Measurements from ENCODE around the gene NGF. TPM values are rescaled to one million over a fixed set of nuclear protein-coding genes. Genes with fewer than 3 reads are reported as not detected.
"Not testable (repeated sequence)": the region's sequence is repeated elsewhere in the genome, so short reads cannot be mapped to it uniquely, and the experiment has no call there.

NGF gene
- total RNA-seq, 1 donor from 2014 or later: not detected

- no peaks in the 10 kb centered on the region for H3K36me3 Mint-ChIP-seq (ENCODE audit: low read depth)
- no peaks in the 10 kb centered on the region for H3K4me1 Mint-ChIP-seq (ENCODE audit: low read depth)
- intact Hi-C loops (cut with micrococcal nuclease): no loop called here
- H3K4me3 Mint-ChIP-seq (ENCODE audit: low read depth): no peak overlapping the region
- DNase-seq (ENCODE audit: low spot score): no peak
- H3K27ac Mint-ChIP-seq: no peak overlapping the region
- H3K9me3 Mint-ChIP-seq: no peaks in the 10 kb centered on the region
- no peaks in the 10 kb centered on the region for H3K27me3 Mint-ChIP-seq (ENCODE audit: low read depth)
These were observed 25.3 kb downstream of the NGF start for GRCh38 chr1:115312742-115313141.

DNA sequence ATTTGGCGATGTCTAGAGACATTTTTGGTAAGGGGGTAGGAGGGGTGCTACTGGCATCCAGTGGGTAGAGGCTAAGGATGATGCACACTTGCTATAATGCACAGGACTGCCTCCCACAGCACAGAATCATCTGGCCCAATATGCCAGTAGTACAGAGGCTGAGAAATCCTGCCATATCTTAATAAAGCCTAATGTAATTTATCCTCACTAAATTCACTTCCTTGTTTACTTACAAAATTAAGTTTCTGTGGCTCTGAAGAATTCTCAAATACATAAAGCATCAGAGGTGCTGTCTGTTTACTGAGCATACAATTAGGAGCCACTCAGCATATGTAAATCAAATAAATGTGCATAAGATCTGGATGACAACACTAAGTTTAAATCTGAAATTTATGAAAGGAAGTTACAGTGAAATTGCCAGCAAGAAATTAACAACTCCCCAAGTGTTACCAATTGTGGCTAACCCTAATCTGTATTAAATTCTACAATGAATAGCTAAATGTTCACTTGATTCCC, 26.5 kb downstream of the NGF start:
- H3K9me3 Mint-ChIP-seq: no peaks in the 10 kb centered on the region
- DNase-seq (ENCODE audit: low spot score): no peak
- no peaks in the 10 kb centered on the region for H3K36me3 Mint-ChIP-seq (ENCODE audit: low read depth)
- H3K27ac Mint-ChIP-seq: no peak overlapping the region
- H3K4me1 Mint-ChIP-seq (ENCODE audit: low read depth): no peaks in the 10 kb centered on the region
- no peaks in the 10 kb centered on the region for H3K27me3 Mint-ChIP-seq (ENCODE audit: low read depth)
- intact Hi-C loops (cut with micrococcal nuclease): no loop called here
- H3K4me3 Mint-ChIP-seq (ENCODE audit: low read depth): no peak overlapping the region

- DNase-seq (ENCODE audit: low spot score): no peak
- Mint-ChIP-seq H3K36me3 (ENCODE audit: low read depth) (no peaks in the 10 kb centered on the region), H3K4me1 (ENCODE audit: low read depth) (no peaks in the 10 kb centered on the region), H3K27ac (no peak overlapping the region), H3K4me3 (ENCODE audit: low read depth) (no peak overlapping the region), H3K9me3 (no peaks in the 10 kb centered on the region), H3K27me3 (ENCODE audit: low read depth) (no peaks in the 10 kb centered on the region)
- intact Hi-C loops (cut with micrococcal nuclease): no loop called here
These were observed 27.2 kb downstream of the NGF start for GRCh38 chr1:115310581-115311473.

- H3K9me3 Mint-ChIP-seq; H3K4me3 Mint-ChIP-seq (ENCODE audit: low read depth); H3K27me3 Mint-ChIP-seq (ENCODE audit: low read depth); DNase-seq (ENCODE audit: low spot score); H3K27ac Mint-ChIP-seq; H3K36me3 Mint-ChIP-seq (ENCODE audit: low read depth); H3K4me1 Mint-ChIP-seq (ENCODE audit: low read depth); intact Hi-C loops (cut with micrococcal nuclease): not testable (repeated sequence)
These were observed 28.5 kb downstream of the NGF start for GRCh38 chr1:115309504-115309903.

GRCh38 chr1:115308969-115309368, 29.1 kb downstream of the NGF start:
- H3K9me3 Mint-ChIP-seq: no peaks in the 10 kb centered on the region
- H3K27me3 Mint-ChIP-seq (ENCODE audit: low read depth): no peaks in the 10 kb centered on the region
- no peaks in the 10 kb centered on the region for H3K36me3 Mint-ChIP-seq (ENCODE audit: low read depth)
- DNase-seq (ENCODE audit: low spot score): no peak
- H3K27ac Mint-ChIP-seq: no peak overlapping the region
- no peak overlapping the region for H3K4me3 Mint-ChIP-seq (ENCODE audit: low read depth)
- intact Hi-C loops (cut with micrococcal nuclease): no loop called here
- no peaks in the 10 kb centered on the region for H3K4me1 Mint-ChIP-seq (ENCODE audit: low read depth)

GRCh38 chr1:115307661-115308060, 30.4 kb downstream of the NGF start:
- intact Hi-C loops (cut with micrococcal nuclease): no loop called here
- Mint-ChIP-seq H3K27ac (no peak overlapping the region), H3K4me3 (ENCODE audit: low read depth) (no peak overlapping the region), H3K4me1 (ENCODE audit: low read depth) (no peaks in the 10 kb centered on the region), H3K9me3 (no peaks in the 10 kb centered on the region), H3K36me3 (ENCODE audit: low read depth) (no peaks in the 10 kb centered on the region), H3K27me3 (ENCODE audit: low read depth) (no peaks in the 10 kb centered on the region)
- no peak for DNase-seq (ENCODE audit: low spot score)

DNA sequence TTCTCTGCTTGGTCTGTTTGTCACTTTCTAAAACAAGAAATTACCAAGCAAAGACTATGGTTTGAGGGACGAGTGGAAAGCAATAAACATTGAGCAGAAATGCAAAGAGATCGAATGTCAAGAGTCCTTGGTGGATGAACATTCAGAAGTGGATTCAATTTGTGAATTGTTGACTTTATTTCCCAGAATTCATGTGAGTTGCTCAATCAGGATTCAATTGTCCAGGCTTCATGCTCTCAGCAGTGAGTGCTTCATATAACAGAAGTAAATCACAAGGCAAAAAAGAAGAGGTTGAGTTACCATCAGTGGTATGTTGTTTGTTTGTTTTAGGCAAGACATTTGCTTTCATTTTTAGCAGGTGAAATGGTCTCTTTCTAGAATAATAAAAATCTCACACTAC, 31.9 kb downstream of the NGF start:
- intact Hi-C loops (cut with micrococcal nuclease): no loop called here
- Mint-ChIP-seq H3K4me1 (ENCODE audit: low read depth) (no peaks in the 10 kb centered on the region), H3K36me3 (ENCODE audit: low read depth) (no peaks in the 10 kb centered on the region), H3K27me3 (ENCODE audit: low read depth) (no peaks in the 10 kb centered on the region), H3K4me3 (ENCODE audit: low read depth) (no peak overlapping the region), H3K27ac (no peak overlapping the region), H3K9me3 (no peaks in the 10 kb centered on the region)
- no peak for DNase-seq (ENCODE audit: low spot score)

- DNase-seq (ENCODE audit: low spot score): no peak
- H3K4me1 Mint-ChIP-seq (ENCODE audit: low read depth): no peaks in the 10 kb centered on the region
- H3K36me3 Mint-ChIP-seq (ENCODE audit: low read depth): no peaks in the 10 kb centered on the region
- H3K9me3 Mint-ChIP-seq: no peaks in the 10 kb centered on the region
- no peak overlapping the region for H3K27ac Mint-ChIP-seq
- no peak overlapping the region for H3K4me3 Mint-ChIP-seq (ENCODE audit: low read depth)
- intact Hi-C loops (cut with micrococcal nuclease): no loop called here
- no peaks in the 10 kb centered on the region for H3K27me3 Mint-ChIP-seq (ENCODE audit: low read depth)
These were observed 34.7 kb downstream of the NGF start for GRCh38 chr1:115303364-115303763.

DNA sequence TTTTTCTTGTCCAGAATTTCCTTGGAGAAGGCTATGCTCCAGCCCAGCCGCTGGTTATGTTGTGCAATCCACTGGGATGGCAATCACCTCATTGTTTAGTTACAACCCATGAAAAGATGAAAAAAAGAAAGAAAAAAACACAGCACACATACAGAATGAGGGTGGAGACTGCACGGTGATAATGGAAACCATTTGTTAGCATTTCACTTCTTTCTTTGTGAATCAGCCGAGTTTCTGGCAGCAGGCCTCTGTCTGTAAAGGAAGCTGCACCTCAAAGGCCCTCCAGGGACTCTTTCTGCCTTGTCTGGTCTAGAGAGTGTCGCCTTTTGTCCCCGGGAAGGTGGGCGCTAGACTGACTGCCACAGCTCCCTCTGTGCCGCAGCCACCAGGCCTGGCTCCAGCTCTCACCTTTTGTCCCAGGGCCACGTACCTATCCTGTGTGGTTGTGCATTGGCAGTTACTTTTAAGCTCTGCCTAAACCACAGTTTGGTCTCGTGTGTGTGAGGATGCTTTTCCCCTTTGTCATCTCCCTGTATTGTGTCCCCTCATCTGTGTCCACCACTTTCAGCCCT, 35.6 kb downstream of the NGF start:
- Mint-ChIP-seq H3K9me3 (no peaks in the 10 kb centered on the region), H3K4me3 (ENCODE audit: low read depth) (no peak overlapping the region), H3K36me3 (ENCODE audit: low read depth) (no peaks in the 10 kb centered on the region), H3K27me3 (ENCODE audit: low read depth) (no peaks in the 10 kb centered on the region), H3K4me1 (ENCODE audit: low read depth) (no peaks in the 10 kb centered on the region), H3K27ac (no peak overlapping the region)
- DNase-seq (ENCODE audit: low spot score): no peak
- intact Hi-C loops (cut with micrococcal nuclease): no loop called here

GRCh38 chr1:115301438-115302020, 36.5 kb downstream of the NGF start:
- intact Hi-C loops (cut with micrococcal nuclease): no loop called here
- no peak overlapping the region for H3K27ac Mint-ChIP-seq
- H3K4me3 Mint-ChIP-seq (ENCODE audit: low read depth): no peak overlapping the region
- no peaks in the 10 kb centered on the region for H3K9me3 Mint-ChIP-seq
- no peak for DNase-seq (ENCODE audit: low spot score)
- no peaks in the 10 kb centered on the region for H3K36me3 Mint-ChIP-seq (ENCODE audit: low read depth)
- no peaks in the 10 kb centered on the region for H3K27me3 Mint-ChIP-seq (ENCODE audit: low read depth)
- no peaks in the 10 kb centered on the region for H3K4me1 Mint-ChIP-seq (ENCODE audit: low read depth)

DNA sequence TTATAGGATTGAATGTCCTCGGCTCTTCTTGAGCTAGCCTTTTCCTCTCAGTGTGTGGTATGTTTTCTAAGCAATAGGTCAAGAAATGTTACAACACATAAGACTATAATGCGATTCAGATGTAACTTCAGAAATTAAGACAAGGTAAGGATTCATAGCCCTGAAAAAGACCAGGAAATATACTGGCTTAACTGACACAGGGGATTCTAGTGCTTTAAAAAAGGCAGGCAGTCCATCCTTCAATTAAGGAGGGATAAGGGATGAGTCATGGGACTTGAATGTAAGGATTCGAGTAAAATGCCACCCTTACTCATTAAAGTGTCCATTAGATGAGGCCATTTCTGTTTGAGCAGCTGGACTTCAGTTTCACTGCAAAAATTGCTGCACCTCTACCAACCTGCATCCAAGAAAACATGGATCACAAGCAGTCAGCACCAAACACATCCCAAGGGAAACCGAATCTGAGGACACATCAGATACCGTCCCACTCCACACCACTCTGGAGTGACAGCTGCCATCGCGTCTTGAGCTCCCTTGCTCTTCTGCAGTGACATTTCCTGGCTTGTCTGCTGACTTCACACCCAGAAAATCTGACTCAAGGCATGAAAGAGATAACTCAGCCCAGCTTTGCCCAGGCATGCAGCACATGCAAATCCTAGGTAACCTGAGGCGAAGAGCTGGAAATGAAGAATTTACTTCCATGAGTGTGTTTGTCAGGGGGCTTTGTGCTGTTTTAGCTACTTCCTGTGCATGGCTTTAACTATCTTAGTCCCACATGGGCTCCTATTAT, 37.8 kb downstream of the NGF start:
- no peaks in the 10 kb centered on the region for H3K36me3 Mint-ChIP-seq (ENCODE audit: low read depth)
- intact Hi-C loops (cut with micrococcal nuclease): no loop called here
- no peak overlapping the region for H3K27ac Mint-ChIP-seq
- H3K27me3 Mint-ChIP-seq (ENCODE audit: low read depth): peaks cover 4% of the 10 kb centered on the region
- H3K9me3 Mint-ChIP-seq: no peaks in the 10 kb centered on the region
- no peak for DNase-seq (ENCODE audit: low spot score)
- H3K4me3 Mint-ChIP-seq (ENCODE audit: low read depth): no peak overlapping the region
- H3K4me1 Mint-ChIP-seq (ENCODE audit: low read depth): no peaks in the 10 kb centered on the region

DNA sequence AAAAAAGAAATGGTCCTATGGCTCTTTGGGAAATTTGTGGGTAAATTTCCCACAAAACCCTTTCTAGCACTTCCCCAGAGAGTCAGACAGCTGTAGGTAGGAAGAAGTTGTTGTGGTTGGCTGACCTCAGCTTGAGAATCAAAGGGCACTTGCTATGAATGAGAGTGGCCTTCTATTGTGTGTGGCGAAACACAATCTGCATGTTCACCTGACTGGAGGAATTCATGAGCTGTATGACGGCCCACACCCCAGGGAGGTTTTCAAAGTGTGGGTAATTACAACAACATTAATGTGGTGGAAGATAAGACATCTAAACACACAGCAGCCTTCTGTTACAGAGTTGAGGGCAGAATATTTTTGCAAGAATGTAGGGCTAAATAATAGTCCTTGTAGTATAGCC, 38.8 kb downstream of the NGF start:
- Mint-ChIP-seq H3K4me3 (ENCODE audit: low read depth) (no peak overlapping the region), H3K36me3 (ENCODE audit: low read depth) (no peaks in the 10 kb centered on the region), H3K4me1 (ENCODE audit: low read depth) (no peaks in the 10 kb centered on the region), H3K27me3 (ENCODE audit: low read depth) (peaks cover 7% of the 10 kb centered on the region), H3K9me3 (no peaks in the 10 kb centered on the region), H3K27ac (no peak overlapping the region)
- intact Hi-C loops (cut with micrococcal nuclease): no loop called here
- DNase-seq (ENCODE audit: low spot score): no peak

Data from activated T-helper 2 cell treated with anti-CD3 and anti-CD28 coated beads, Interferon-gamma antibody, Interleukin-2, Interleukin-4, amounts not matched to agents 10 μg/mL and 5 μg/mL and 100 μg/mL, durations not matched to agents 14 hours and 24 hours and 36 hours (primary cell).